Neural cell (in vitro differentiated cells): ENCODE data around the gene PFKFB1. TPM values are rescaled to one million over a fixed set of nuclear protein-coding genes. Genes with fewer than 3 reads are reported as not detected.
A peak's percentile ranks its signal among the peaks of the same experiment; 100 is the strongest.

ENCODE experiments used
- H2AFZ ChIP-seq: fragments of 200-600, 300-800 bp; sonication (generic), shearing (Covaris generic); 2 replicates; pipeline ENCODE4 v1.6.0; 2014; ENCODE audit warnings: low read depth, mild to moderate bottlenecking, antibody characterized with exemption, low read length, moderate library complexity
- H3F3A ChIP-seq: fragments of 200-600 bp; shearing (Covaris generic); 2 replicates; pipeline ENCODE4 v1.6.1; 2016; ENCODE audit warnings: mild to moderate bottlenecking, moderate library complexity, mixed read lengths, antibody characterized with exemption, low read length; ENCODE audit not compliant: insufficient read depth, poor library complexity, severe bottlenecking
- H3K27ac ChIP-seq: fragments of 200-600, 300-800 bp; sonication (generic), shearing (Covaris generic); 2 replicates; pipeline ENCODE4 v1.5.1; 2014; ENCODE audit warnings: mild to moderate bottlenecking, low read length, moderate library complexity
- H3K27me3 ChIP-seq: fragments of 300-800, 200-600 bp; sonication (generic), shearing (Covaris generic); 2 replicates; pipeline ENCODE4 v1.6.0; 2014; ENCODE audit warnings: mild to moderate bottlenecking, low read depth, low read length, moderate library complexity; ENCODE audit not compliant: insufficient read depth
- H3K36me3 ChIP-seq: fragments of 300-800, 200-600 bp; sonication (generic), shearing (Covaris generic); 2 replicates; pipeline ENCODE4 v1.5.1; 2014; ENCODE audit warnings: mild to moderate bottlenecking, antibody characterized with exemption, low read length, moderate library complexity; ENCODE audit not compliant: insufficient read depth
- H3K4me2 ChIP-seq: fragments of 300-800, 200-600 bp; sonication (generic), shearing (Covaris generic); 2 replicates; pipeline ENCODE4 v1.6.0; 2014; ENCODE audit warnings: mild to moderate bottlenecking, low read length
- H3K4me3 ChIP-seq: fragments of 300-800, 200-600 bp; sonication (generic), shearing (Covaris generic); 2 replicates; pipeline ENCODE4 v1.5.1; 2014; ENCODE audit warnings: mild to moderate bottlenecking, low read length, moderate library complexity
- H3K79me2 ChIP-seq: fragments of 200-600 bp; shearing (Covaris generic); replicated peaks from 2 replicates; pipeline ENCODE4 v1.6.0; 2014; ENCODE audit warnings: mild to moderate bottlenecking, low read length, moderate library complexity; ENCODE audit not compliant: insufficient read depth
- H3K9ac ChIP-seq: fragments of 300-800, 200-600 bp; sonication (generic), shearing (Covaris generic); 2 replicates; pipeline ENCODE4 v1.6.1; 2016; ENCODE audit warnings: mild to moderate bottlenecking, low read length, mixed read lengths
- H3K9me2 ChIP-seq: fragments of 200-600 bp; shearing (Covaris generic); 2 replicates; pipeline ENCODE4 v1.6.1; 2016; ENCODE audit warnings: mild to moderate bottlenecking, low read length, mixed read lengths; ENCODE audit not compliant: insufficient read depth
- H3K9me3 ChIP-seq: fragments of 200-600, 300-800 bp; sonication (generic), shearing (Covaris generic); 2 replicates; pipeline ENCODE4 v1.6.1; 2016; ENCODE audit warnings: mild to moderate bottlenecking, mixed run types, low read length, moderate library complexity, mixed read lengths
- H4K20me1 ChIP-seq: fragments of 200-600 bp; shearing (Covaris generic); 2 replicates; pipeline ENCODE4 v1.6.1; 2016; ENCODE audit warnings: mild to moderate bottlenecking, mixed run types; ENCODE audit not compliant: insufficient read depth
- CTCF ChIP-seq: fragments of 450-650 bp; IDR thresholded peaks from 2 replicates; pipeline ENCODE4 v1.5.1; 2014; ENCODE audit warnings: antibody characterized with exemption, mild to moderate bottlenecking, moderate library complexity; ENCODE audit not compliant: poor library complexity, severe bottlenecking
- EP300 ChIP-seq: fragments of 450-650 bp; conservative IDR thresholded peaks from 2 replicates; pipeline ENCODE4 v1.6.1; 2014; ENCODE audit warnings: antibody characterized with exemption, mild to moderate bottlenecking, moderate library complexity; ENCODE audit not compliant: poor library complexity, severe bottlenecking
- EZH2 ChIP-seq: fragments of 200-600, 300-800 bp; shearing (Covaris generic), sonication (generic); IDR thresholded peaks from 2 replicates; pipeline ENCODE4 v1.6.1; 2014; ENCODE audit warnings: antibody characterized with exemption, low read length, borderline replicate concordance, mild to moderate bottlenecking; ENCODE audit not compliant: insufficient read depth, poor library complexity, severe bottlenecking
- MXI1 ChIP-seq: fragments of 450-650 bp; conservative IDR thresholded peaks from 2 replicates; pipeline ENCODE4 v1.6.1; 2014; ENCODE audit warnings: antibody characterized with exemption, mild to moderate bottlenecking; ENCODE audit not compliant: poor library complexity, severe bottlenecking
- POLR2AphosphoS5 ChIP-seq: IDR thresholded peaks from 2 replicates; pipeline ENCODE4 v1.6.1; 2012
- RAD21 ChIP-seq: fragments of 450-650 bp; conservative IDR thresholded peaks from 2 replicates; pipeline ENCODE4 v1.6.1; 2014; ENCODE audit warnings: antibody characterized with exemption, mild to moderate bottlenecking, moderate library complexity
- REST ChIP-seq: IDR thresholded peaks from 2 replicates; pipeline ENCODE4 v1.6.1; 2012; ENCODE audit warnings: borderline replicate concordance
- SMC3 ChIP-seq: fragments of 450-650 bp; conservative IDR thresholded peaks from 2 replicates; pipeline ENCODE4 v1.6.1; 2014; ENCODE audit warnings: antibody characterized with exemption, mild to moderate bottlenecking, moderate library complexity; ENCODE audit not compliant: poor library complexity
- TAF1 ChIP-seq: IDR thresholded peaks from 2 replicates; pipeline ENCODE4 v1.6.1; 2012; ENCODE audit warnings: low read depth
- polyA plus RNA-seq: library from polyadenylated mRNA; depleted of rRNA; stranded (reverse); fragments of >200 nt; gene quantifications from 2 replicates; pipeline ENCODE4 v1.2.3, GENCODE V29; 2014

PFKFB1 gene
- polyA plus RNA-seq, 1 donor from 2014 or later, result 0.51 TPM

- H3K4me3 ChIP-seq, result peak within 1 kb of the TSS; percentile 88
- H2AFZ ChIP-seq, result peak within 1 kb of the TSS; percentile 69
- H3K9ac ChIP-seq, result peak within 1 kb of the TSS; percentile 95
- peak within 1 kb of the TSS; percentile 6 for H3K4me2 ChIP-seq
- no peaks in the 10 kb centered on the region for H3K27me3 ChIP-seq
- peak; percentile 69 for TF ChIP-seq REST
- TF ChIP-seq RAD21, result peak; percentile 58
- peak; percentile 63 for TF ChIP-seq CTCF
- peak; percentile 59 for TF ChIP-seq SMC3
- TF ChIP-seq EZH2, result no peak
- peak; percentile 94 for TF ChIP-seq POLR2AphosphoS5
- TF ChIP-seq MXI1, result no peak
- peak; percentile 65 for TF ChIP-seq TAF1
- no peak for TF ChIP-seq EP300
- H3K79me2 ChIP-seq, result peaks cover 5% of the 10 kb centered on the region
- peak within 1 kb of the TSS; percentile 93 for H3K27ac ChIP-seq
- H3F3A ChIP-seq, result no peaks in the 10 kb centered on the region
- no peaks in the 10 kb centered on the region for H3K9me2 ChIP-seq
- no peaks in the 10 kb centered on the region for H3K36me3 ChIP-seq
- H4K20me1 ChIP-seq, result no peaks in the 10 kb centered on the region
- H3K9me3 ChIP-seq, result no peaks in the 10 kb centered on the region
These were observed 73.2 kb downstream of the PFKFB1 start, which contains the start of gene TRO for GRCh38 chrX:54920610-54921426. TSS of gene TRO (plus strand) at chrX:54920824. CDS start at chrX:54922247, 1,423 bp downstream.

GRCh38 chrX:54909941-54910340, 84.0 kb downstream of the PFKFB1 start:
- Histone ChIP-seq H3K4me2 (no peak overlapping the region), H3K9me3 (no peaks in the 10 kb centered on the region), H2AFZ (no peak overlapping the region), H3K27ac (no peak overlapping the region), H3K9me2 (no peaks in the 10 kb centered on the region), H3K36me3 (no peaks in the 10 kb centered on the region), H3F3A (no peaks in the 10 kb centered on the region), H4K20me1 (no peaks in the 10 kb centered on the region), H3K9ac (no peak overlapping the region), H3K27me3 (no peaks in the 10 kb centered on the region), H3K79me2 (no peaks in the 10 kb centered on the region), H3K4me3 (no peak overlapping the region)
- TF ChIP-seq CTCF (no peak), MXI1 (no peak), REST (no peak), EZH2 (no peak), EP300 (no peak), POLR2AphosphoS5 (no peak), TAF1 (no peak), SMC3 (no peak), RAD21 (no peak)
